HG02884 (cell line): ENCODE data around the gene GLTP.

ENCODE experiments used
- ATAC-seq: cut with Tn5 transposase; IDR thresholded peaks from one replicate; pipeline ENCODE4 v1.9.1; 2021; ENCODE audit warnings: mild to moderate bottlenecking, moderate library complexity; ENCODE audit not compliant: unreplicated experiment

Gene GLTP

DNA sequence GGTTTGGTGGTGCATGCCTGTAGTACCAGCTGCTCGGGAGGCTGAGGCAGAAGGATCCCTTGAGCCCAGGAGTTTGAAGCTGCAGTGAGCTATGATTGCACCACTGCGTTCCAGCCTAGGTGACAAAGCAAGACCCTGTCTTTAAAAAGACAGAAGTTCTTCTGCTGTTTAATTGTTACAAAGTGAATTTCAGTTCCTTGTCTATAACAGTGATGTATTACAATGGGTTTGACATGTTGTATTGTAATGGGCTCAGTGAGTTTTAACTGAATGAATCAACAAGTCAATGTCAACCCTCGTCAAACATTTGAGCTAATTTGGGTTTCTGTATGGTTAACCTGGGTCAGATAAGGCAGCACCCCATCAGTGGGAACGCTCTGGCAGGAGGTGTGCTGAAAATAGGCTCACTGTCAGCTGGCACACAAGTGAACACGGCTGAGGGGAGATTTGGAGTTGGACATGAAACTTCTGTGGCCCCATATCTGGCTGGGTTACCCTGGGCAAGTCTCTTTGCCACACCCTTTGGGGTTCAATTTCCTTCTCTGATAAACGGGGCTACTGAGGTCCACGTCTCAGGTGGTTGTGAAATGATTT lies 33.1 kb downstream of the GLTP start:
- no peak for ATAC-seq

DNA sequence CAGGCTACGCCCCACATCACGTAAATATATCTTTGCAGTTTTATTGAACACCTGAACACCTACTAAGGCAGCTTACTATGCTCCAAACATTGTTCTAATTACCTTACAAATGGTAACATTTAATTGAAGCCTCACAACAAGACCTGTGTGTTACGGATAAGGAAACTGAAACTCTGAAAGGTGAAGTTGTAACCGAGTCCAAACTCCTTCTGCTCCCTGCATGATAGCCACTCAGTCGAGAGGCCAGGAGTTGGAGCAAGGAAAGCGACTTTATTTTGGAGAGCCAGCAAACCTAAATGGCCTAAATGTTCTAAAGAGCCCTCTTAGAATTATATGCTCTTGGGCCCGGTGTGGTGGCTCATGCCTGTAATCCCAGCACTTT lies 34.5 kb downstream of the GLTP start:
- ATAC-seq = no peak

GRCh38 chr12:109844983-109845823 lies 35.1 kb downstream of the GLTP start:
- peak; percentile 72 for ATAC-seq

- ATAC-seq = no peak
Measured at GRCh38 chr12:109844091-109844490, 36.2 kb downstream of the GLTP start.

- ATAC-seq = no peak
Measured at GRCh38 chr12:109842021-109842420, 38.3 kb downstream of the GLTP start.

GRCh38 chr12:109841356-109841755 lies 39.0 kb downstream of the GLTP start:
- no peak for ATAC-seq

GRCh38 chr12:109840305-109841074 lies 39.9 kb downstream of the GLTP start:
- no peak for ATAC-seq

DNA sequence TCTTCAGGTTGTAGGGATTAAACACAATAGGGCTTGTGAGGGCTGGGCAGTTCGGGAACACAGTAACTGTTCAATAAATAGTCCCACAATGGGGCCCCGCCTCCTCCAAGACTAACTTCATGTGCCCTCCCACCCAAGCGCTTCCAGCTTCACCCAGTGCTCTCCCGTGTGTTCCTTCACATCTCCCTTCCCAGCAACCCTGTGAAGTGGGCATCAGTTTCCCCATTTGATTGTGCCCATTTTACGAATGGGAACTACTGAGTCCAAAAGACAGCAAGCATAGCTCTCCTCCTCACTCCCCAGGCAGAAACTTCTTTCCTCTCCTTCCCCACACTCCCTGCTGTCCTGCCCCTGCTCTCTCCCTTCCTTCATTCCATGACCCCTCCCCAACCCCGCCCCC lies 40.9 kb downstream of the GLTP start:
- no peak for ATAC-seq

GRCh38 chr12:109836916-109837315 lies 43.4 kb downstream of the GLTP start:
- no peak for ATAC-seq

GRCh38 chr12:109835827-109836226 lies 44.5 kb downstream of the GLTP start:
- no peak for ATAC-seq

GRCh38 chr12:109833307-109834189 lies 46.8 kb downstream of the GLTP start, which contains the start of gene TRPV4:
Gene TRPV4 (minus strand): TSS chr12:109833398. CDS start chr12:109814796, 18,602 bp downstream.
- no peak for ATAC-seq

DNA sequence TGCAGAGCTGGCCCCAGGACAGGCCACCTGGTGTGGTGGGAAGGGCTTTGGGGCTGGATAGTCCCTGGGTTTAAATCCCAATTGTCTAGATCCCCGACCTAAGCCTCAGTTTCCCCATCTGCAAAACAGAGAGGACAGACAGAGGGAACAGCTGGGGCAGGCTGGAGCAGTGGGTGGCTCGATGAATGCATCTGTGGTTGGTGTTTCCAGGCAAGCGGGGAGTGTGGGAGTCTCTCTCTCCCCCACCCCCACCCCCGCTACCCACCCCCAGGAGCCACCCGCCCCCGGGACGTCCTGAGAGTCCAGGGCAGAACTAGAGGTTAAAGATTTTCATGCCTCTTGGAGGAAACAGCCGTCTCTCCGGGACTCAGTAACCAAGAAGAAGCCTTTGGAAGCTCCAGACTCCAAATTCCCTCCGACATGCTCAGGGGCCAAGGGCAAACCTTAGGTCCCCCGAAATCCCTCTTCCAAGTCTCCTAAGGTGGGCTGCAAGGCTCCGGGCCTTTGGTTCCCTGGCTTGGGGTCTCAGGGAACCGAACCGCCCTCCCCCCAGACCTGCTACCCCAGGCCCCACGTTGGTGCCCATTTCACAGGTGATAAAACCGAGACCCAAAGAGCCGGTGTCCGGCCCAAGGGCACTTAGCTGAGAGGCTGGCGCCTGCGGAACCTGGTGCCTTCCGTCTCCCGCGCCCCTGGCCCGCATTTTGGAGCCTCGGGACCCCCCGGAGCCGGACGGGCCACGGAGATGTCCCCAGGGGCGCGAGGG lies 47.6 kb downstream of the GLTP start:
- ATAC-seq = no peak

DNA sequence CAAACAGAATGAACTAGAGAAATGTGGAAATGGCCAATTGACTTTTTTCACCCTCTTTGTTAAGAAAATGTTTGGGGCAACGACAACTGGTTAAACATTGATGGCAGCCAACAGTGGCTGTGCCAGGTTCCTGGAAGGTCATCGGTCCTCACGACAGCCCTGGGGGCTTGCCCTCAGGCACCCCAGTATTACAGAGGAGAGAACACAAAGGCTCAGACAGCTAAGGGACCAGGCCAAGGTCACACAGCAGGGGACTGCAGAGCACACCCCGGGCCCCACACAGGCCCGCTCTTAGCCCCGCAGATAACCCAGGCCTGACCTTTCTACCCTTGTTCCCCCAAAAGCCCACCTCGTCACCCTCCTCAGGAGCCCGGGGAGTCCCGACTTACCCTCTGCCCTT lies 48.4 kb downstream of the GLTP start:
- ATAC-seq = no peak

GRCh38 chr12:109831365-109831764 lies 49.0 kb downstream of the GLTP start:
- ATAC-seq = no peak

DNA sequence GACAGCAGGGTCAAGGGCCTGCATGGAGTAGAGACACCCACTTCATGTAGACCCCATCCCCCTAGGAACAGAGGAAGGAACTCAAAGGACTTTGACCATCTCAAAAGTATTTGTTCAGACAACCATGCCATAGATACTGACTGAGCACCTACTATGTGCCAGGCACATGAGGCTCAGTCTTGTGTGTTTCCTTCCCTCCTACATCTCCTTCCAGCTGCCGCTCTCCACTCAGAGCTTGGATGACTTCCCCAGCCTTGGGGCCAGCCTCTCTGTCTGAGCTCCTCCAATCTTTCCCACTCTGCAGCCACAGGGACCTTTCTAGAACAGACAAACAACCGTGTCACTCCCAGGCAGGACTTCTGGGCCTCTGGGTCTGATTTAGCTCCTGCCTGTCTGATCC lies 49.6 kb downstream of the GLTP start:
- no peak for ATAC-seq

DNA sequence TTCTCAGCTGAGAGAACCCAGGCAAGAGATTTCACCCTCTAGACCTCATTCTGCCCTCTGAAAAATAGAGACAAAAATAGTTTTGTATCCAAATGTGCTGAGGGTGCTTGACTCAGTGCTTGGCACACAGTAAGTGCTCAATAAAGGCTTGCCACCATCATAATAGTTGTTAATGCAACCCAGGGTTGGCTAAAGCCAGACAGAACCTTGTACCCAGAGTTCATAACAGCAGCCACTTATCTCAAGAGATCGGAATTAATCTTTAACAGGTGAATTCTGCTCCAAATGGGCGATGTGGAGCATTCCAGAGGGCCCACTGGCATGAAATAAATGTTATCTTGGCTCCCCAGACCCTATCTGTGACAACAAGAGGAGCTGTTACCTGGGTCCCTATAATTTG lies 50.1 kb downstream of the GLTP start:
- no peak for ATAC-seq

DNA sequence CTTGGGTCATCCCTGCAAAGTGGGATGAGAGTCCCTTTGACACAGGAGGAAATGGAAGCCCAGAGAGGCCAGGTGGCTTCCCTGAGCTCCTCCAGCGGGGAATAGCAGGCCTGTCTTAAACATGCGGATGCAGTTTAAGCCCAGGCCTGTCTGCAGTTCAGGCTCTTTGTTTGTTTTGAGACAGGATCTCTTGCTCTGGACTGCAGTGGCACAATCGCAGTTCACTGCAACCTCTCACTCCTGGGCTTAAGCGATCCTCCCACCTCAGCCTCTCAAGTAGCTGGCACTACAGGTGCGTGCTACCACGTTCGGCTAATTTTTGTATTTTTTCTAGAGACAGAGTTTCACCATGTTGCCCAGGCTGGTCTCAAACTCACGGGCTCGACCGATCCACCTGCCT lies 50.7 kb downstream of the GLTP start:
- no peak for ATAC-seq

DNA sequence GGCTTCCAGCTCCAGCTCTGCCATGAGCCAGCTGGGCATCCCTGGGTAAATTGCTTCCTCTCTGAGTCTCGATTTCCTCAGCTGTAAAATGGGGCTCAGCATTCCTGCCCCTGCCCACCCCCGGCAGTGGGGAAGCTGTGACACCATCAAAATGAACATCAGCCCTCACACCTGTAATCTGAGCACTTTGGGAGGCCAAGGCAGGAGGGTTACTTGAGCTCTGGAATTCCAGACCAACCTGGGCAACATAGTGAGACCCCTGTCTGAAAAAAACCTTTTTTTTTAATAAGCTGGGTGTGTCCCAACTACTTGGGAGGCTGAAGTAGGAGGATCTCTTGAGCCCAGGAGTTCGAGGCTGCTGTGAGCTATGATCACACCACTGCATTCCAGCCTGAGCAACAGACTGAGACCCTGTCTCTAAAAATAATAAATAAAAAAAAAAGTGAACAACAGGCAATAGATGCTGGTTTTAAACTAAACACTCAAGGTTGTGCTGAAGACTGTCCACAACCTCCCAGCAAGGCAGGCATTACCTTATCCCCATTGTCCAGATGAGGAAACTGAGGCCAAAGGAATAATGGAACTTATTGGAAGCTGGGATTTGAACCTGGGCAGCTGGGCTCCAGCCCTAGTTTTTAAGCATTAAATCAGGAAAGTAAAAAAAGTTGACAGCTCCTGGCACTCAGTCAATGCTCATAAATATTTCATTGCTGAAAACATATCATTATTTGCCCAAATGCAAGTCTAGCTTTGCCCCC lies 51.4 kb downstream of the GLTP start:
- no peak for ATAC-seq
